GM12878 (cell line): ENCODE data around the gene TFCP2.

Experiments
- CTCF ChIP-seq, 3 experiments: IDR thresholded peaks in 2 of 3; conservative IDR thresholded peaks in 1 of 3; 2 replicates each; pipeline ENCODE4 v1.5.1; 2011; ENCODE audit warnings: low read depth in 3 of 3, low read length in 3 of 3, mild to moderate bottlenecking in 3 of 3, control low read depth in 2 of 3, moderate library complexity in 2 of 3, inconsistent platforms in 1 of 3, mixed read lengths in 1 of 3; ENCODE audit not compliant: control insufficient read depth in 2 of 3, insufficient read depth in 1 of 3; ENCODE audit errors: extremely low read depth in 1 of 3
- MYC ChIP-seq: IDR thresholded peaks from 2 replicates; pipeline ENCODE4 v1.6.1; 2011; ENCODE audit warnings: mild to moderate bottlenecking, low read length, moderate library complexity, inconsistent platforms; ENCODE audit not compliant: insufficient read depth, insufficient replicate concordance, insufficient read length, severe bottlenecking
- SIX5 ChIP-seq: IDR thresholded peaks from 2 replicates; pipeline ENCODE4 v1.6.1; 2011; ENCODE audit warnings: mild to moderate bottlenecking, low read depth, low read length, moderate library complexity; ENCODE audit not compliant: severe bottlenecking
- TF ChIP-seq, protein P1 (sequence below): IDR thresholded peaks from 2 replicates; pipeline ENCODE4 v1.6.1; 2011; ENCODE audit warnings: low read depth, mild to moderate bottlenecking, low read length, moderate library complexity, borderline replicate concordance; ENCODE audit errors: extremely low read depth

DNA sequence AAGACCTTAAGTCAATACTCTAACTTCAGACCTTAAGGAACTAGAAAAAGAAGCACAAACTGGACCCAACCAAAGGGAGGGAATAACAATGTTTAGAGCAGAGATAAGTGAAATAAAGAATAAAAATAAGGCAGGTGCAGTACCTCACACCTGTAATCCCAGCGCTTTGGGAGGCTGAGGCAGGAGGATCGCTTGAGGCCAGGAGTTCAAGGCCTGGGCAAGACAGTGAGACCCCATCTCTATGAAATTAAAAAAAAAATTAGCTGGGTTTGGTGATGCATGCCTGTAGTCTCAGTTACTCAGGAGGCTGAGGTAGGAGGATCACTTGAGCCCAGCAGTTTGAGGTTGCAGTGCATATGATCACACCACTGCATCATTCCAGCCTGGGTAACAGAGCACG is 9.1 kb downstream of the TFCP2 start:
- TF ChIP-seq MYC (no peak), CTCF (IDR thresholded peaks at IDR 0.05 in 2 of 3, conservative IDR thresholded peaks at IDR 0.05 in 1 of 3; ENCODE audit: control insufficient read depth in 2 of 3, extremely low read depth in 1 of 3, insufficient read depth in 1 of 3, low read depth in 3 of 3, low read length in 3 of 3) (no peak), SIX5 (no peak)
- TF ChIP-seq, protein P1, sequence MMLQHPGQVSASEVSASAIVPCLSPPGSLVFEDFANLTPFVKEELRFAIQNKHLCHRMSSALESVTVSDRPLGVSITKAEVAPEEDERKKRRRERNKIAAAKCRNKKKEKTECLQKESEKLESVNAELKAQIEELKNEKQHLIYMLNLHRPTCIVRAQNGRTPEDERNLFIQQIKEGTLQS, result no peak
